ENCODE measurements around the gene MUC16. TPM values are rescaled to one million over a fixed set of nuclear protein-coding genes. Genes with fewer than 3 reads are reported as not detected.

MUC16 gene
- total RNA-seq (2014; rRNA removed) (0.15 and 0.52 TPM in 2 replicates), Bru-seq, nascent RNA (percentile 34 among the genes with signal in this experiment), BruChase-seq, experiment 1, labeled RNA remaining after a 6-hour chase (percentile 43 among the genes with signal in this experiment), BruChase-seq, experiment 2, labeled RNA remaining after a 2-hour chase (percentile 32 among the genes with signal in this experiment)
- long read RNA-seq, result 0 reads

DNA sequence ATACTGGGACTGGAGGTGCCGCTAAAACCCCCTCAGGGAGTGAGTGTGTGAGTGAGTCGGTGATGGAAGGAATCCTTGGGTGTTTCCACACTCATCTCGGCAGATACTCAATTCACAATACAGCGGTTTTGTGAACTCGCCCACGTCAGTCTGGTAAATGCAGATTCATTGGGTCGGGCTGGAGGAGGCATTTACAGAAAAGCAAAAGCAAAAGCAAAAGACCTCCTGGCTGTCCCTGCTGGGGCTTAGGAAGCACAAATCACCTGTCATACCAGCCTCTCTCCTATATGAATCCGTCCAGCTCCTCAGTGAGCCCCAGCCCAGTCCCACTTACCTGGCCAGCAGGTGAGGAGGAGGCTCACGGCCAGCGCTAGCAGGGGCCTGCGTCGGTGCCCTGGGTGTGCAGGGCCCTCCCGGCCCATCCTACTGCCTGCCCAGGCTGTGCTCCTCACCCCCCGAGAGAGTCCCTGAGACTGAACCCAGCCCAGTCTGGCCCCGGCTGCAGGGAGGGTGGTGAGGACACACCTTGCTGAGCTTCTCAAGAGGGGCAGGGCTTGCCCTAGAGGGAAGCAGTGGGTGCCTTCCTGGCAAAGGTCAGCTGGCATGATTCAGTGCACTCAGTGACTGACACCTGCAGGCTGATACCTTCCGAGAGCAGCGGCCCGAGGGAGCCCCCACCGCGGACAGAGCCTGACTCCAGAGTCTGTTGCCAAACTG, at the start of gene MUC16:
MUC16 (minus strand) TSS at position 475 of the 717 bp plus-strand sequence.
- intact Hi-C loops (cut with micrococcal nuclease), result no loop called here
- peaks cover 10% of the 10 kb centered on the region for H3K4me1 ChIP-seq (ENCODE audit: insufficient read depth, low read length)
- H3K36me3 ChIP-seq (ENCODE audit: low read depth, low read length), result no peaks in the 10 kb centered on the region
- peak within 1 kb of the TSS; percentile 53 for H2AFZ ChIP-seq (ENCODE audit: low read length)
- no peaks in the 10 kb centered on the region for H3F3A ChIP-seq (ENCODE audit: low read length, unreplicated experiment)
- H3K27me3 ChIP-seq (ENCODE audit: low read length), result no peaks in the 10 kb centered on the region
- peak within 1 kb of the TSS; percentile 61 for H3K4me3 ChIP-seq (ENCODE audit: low read length)
- H3K27ac ChIP-seq (ENCODE audit: low read length), result no peak within 1 kb of the TSS
- DNase-seq, result peak; percentile 60
- H3K79me2 ChIP-seq (ENCODE audit: low read length), result no peaks in the 10 kb centered on the region
- H3K4me2 ChIP-seq (ENCODE audit: low read length), result peak within 1 kb of the TSS; percentile 73
- ChIA-PET POLR2A (ENCODE audit: unreplicated experiment) (no interaction called here), CTCF (no interaction called here)
- H3K9ac ChIP-seq (ENCODE audit: low read length), result no peak within 1 kb of the TSS
- peak; percentile 60 for ATAC-seq
- TF ChIP-seq EZH2phosphoT487 (IDR thresholded peaks at IDR 0.05; ENCODE audit: borderline replicate concordance, low read length) (no peak), CTCF (conservative IDR thresholded peaks at IDR 0.05; ENCODE audit: low read depth, low read length) (no peak), EZH2 (IDR thresholded peaks at IDR 0.05; ENCODE audit: low read length, unreplicated experiment) (no peak)
- no TSS peak for BruUV-seq (replicated peaks)
- no peaks in the 10 kb centered on the region for H4K20me1 ChIP-seq (ENCODE audit: low read length)
- no peaks in the 10 kb centered on the region for H3K9me2 ChIP-seq (replicated peaks; ENCODE audit: low read length)
- no peaks in the 10 kb centered on the region for H3K9me3 ChIP-seq (ENCODE audit: low read length)

- Histone ChIP-seq H2AFZ (ENCODE audit: low read length) (no peak overlapping the region), H3K4me1 (ENCODE audit: insufficient read depth, low read length) (peaks cover 20% of the 10 kb centered on the region), H3K9ac (ENCODE audit: low read length) (no peak overlapping the region), H3K27ac (ENCODE audit: low read length) (no peak overlapping the region), H3K9me3 (ENCODE audit: low read length) (no peaks in the 10 kb centered on the region), H3F3A (ENCODE audit: low read length, unreplicated experiment) (no peaks in the 10 kb centered on the region), H3K4me3 (ENCODE audit: low read length) (no peak overlapping the region), H3K79me2 (ENCODE audit: low read length) (no peaks in the 10 kb centered on the region), H3K36me3 (ENCODE audit: low read depth, low read length) (no peaks in the 10 kb centered on the region), H3K27me3 (ENCODE audit: low read length) (no peaks in the 10 kb centered on the region), H3K9me2 (replicated peaks; ENCODE audit: low read length) (no peaks in the 10 kb centered on the region), H3K4me2 (ENCODE audit: low read length) (no peak overlapping the region), H4K20me1 (ENCODE audit: low read length) (no peaks in the 10 kb centered on the region)
- ATAC-seq, result no peak
- CTCF ChIA-PET, result no interaction called here
- DNase-seq, result no peak
- TF ChIP-seq CTCF (conservative IDR thresholded peaks at IDR 0.05; ENCODE audit: low read depth, low read length) (no peak), EZH2phosphoT487 (IDR thresholded peaks at IDR 0.05; ENCODE audit: borderline replicate concordance, low read length) (no peak), EZH2 (IDR thresholded peaks at IDR 0.05; ENCODE audit: low read length, unreplicated experiment) (no peak)
- intact Hi-C loops (cut with micrococcal nuclease), result no loop called here
- no TSS peak for BruUV-seq (replicated peaks)
- POLR2A ChIA-PET (ENCODE audit: unreplicated experiment), result no interaction called here
These were observed 48.9 kb upstream of the MUC16 start for GRCh38 chr19:9058905-9059667.
